GM20000 (cell line): ENCODE results near the gene LRRC7.

ENCODE experiments used
- DNase-seq: peaks from one replicate; pipeline ENCODE4 v3.0.0; 2012; ENCODE audit warnings: low spot score
- CTCF ChIP-seq: IDR thresholded peaks from 2 replicates; pipeline ENCODE4 v1.5.1; 2012; ENCODE audit warnings: mild to moderate bottlenecking, control low read depth; ENCODE audit errors: extremely low read depth, missing control alignments

Gene LRRC7

GRCh38 chr1:69568421-69569174 is 876 bp downstream of the LRRC7 start:
- no peak for TF ChIP-seq CTCF
- DNase-seq, result peak; percentile 30

GRCh38 chr1:69569175-69569541 is 1.4 kb downstream of the LRRC7 start:
- no peak for TF ChIP-seq CTCF
- DNase-seq, result peak; percentile 12

- no peak for TF ChIP-seq CTCF
- no peak for DNase-seq
These were observed 2.0 kb downstream of the LRRC7 start for GRCh38 chr1:69569576-69570328.

GRCh38 chr1:69570356-69570755 is 2.6 kb downstream of the LRRC7 start:
- DNase-seq, result no peak

GRCh38 chr1:69572921-69573320 is 5.2 kb downstream of the LRRC7 start:
- TF ChIP-seq CTCF, result no peak
- no peak for DNase-seq

More at GRCh38 chr1:69570356-69570755, 2.6 kb downstream of the LRRC7 start:
- no peak for TF ChIP-seq CTCF

- TF ChIP-seq CTCF, result no peak
These were observed 6.2 kb downstream of the LRRC7 start for GRCh38 chr1:69573911-69574310.

GRCh38 chr1:69585666-69586065 is 17.9 kb downstream of the LRRC7 start:
- DNase-seq, result no peak
- no peak for TF ChIP-seq CTCF

More at GRCh38 chr1:69573911-69574310, 6.2 kb downstream of the LRRC7 start:
- DNase-seq, result no peak
